Esophagus squamous epithelium (tissue), 5 donors: ENCODE data around the gene RAB30. TPM values are rescaled to one million over a fixed set of nuclear protein-coding genes. Genes with fewer than 3 reads are reported as not detected.
A peak's percentile ranks its signal among the peaks of the same experiment; 100 is the strongest.

Experiments used
- DNase-seq: peaks from one replicate; lab custom pipeline; 2025; lab: John Stamatoyannopoulos, UW
- H3K27ac ChIP-seq, 4 donors: fragments of 200-600 bp; sonication (generic); one replicate each; pipeline ENCODE4 v1.5.1; 2016 to 2019; ENCODE audit warnings: mild to moderate bottlenecking in 1 of 4
- H3K27me3 ChIP-seq, 4 donors: fragments of 200-600 bp; sonication (generic); 1 replicate in 3 of 4; 2 replicates in 1 of 4; pipeline versions ENCODE4 v1.5.1 to v1.6.0; 2017 to 2021; ENCODE audit warnings: antibody characterized with exemption in 1 of 4
- H3K36me3 ChIP-seq, 3 donors: fragments of 200-600 bp; sonication (generic); one replicate each; pipeline ENCODE4 v1.5.1; 2016 to 2019
- H3K4me1 ChIP-seq, 3 donors: fragments of 200-600 bp; sonication (generic); one replicate each; pipeline ENCODE4 v1.5.1; 2017 to 2019
- H3K4me3 ChIP-seq, 4 donors: fragments of 200-600 bp; sonication (generic); 1 replicate in 3 of 4; 2 replicates in 1 of 4; pipeline ENCODE4 v1.5.1; 2016 to 2019; ENCODE audit warnings: mild to moderate bottlenecking in 2 of 4, moderate library complexity in 1 of 4
- H3K9me3 ChIP-seq, 3 donors: fragments of 200-600 bp; sonication (generic); one replicate each; pipeline ENCODE4 v1.5.1; 2016 to 2019
- POLR2A ChIP-seq, 4 donors: fragments of 450-650 bp; IDR thresholded peaks; one replicate each; pipeline ENCODE4 v1.6.1; 2017; ENCODE audit warnings: antibody characterized with exemption in 4 of 4, mild to moderate bottlenecking in 4 of 4, moderate library complexity in 3 of 4
- WGBS, 2 donors: methylation state at CpG; one replicate each; pipeline ENCODE4 v1.1.5; 2018; 5-methylcytosine and 5-hydroxymethylcytosine counted together
- intact Hi-C: fragments of 100-400 bp; cut with DNase I; formaldehyde crosslinking; loops from one replicate; pipeline ENCODE4 v1.15.0; 2022
- total RNA-seq, 4 donors: library from RNA; depleted of rRNA; stranded (reverse); fragments of >200 nt; gene quantifications; one replicate each; pipeline ENCODE4 v1.1.0, GENCODE V29; 2016
- TF ChIP-seq, protein P1 (sequence below), 6 experiments: fragments of 450-650 bp in 4 of 6; fragments of 200-600 bp in 2 of 6; sonication (generic) in 2 of 6; IDR thresholded peaks; one replicate each; pipeline ENCODE4 v1.5.1; 2016 to 2019; ENCODE audit warnings: antibody characterized with exemption in 6 of 6, mild to moderate bottlenecking in 4 of 6, moderate library complexity in 4 of 6
- donor health status: DM: yes; HTN: yes; CAD: no.

Gene RAB30
- total RNA-seq, 4 donors from 2014 or later: 2.2 to 8.7 (median 6.0) TPM

DNA sequence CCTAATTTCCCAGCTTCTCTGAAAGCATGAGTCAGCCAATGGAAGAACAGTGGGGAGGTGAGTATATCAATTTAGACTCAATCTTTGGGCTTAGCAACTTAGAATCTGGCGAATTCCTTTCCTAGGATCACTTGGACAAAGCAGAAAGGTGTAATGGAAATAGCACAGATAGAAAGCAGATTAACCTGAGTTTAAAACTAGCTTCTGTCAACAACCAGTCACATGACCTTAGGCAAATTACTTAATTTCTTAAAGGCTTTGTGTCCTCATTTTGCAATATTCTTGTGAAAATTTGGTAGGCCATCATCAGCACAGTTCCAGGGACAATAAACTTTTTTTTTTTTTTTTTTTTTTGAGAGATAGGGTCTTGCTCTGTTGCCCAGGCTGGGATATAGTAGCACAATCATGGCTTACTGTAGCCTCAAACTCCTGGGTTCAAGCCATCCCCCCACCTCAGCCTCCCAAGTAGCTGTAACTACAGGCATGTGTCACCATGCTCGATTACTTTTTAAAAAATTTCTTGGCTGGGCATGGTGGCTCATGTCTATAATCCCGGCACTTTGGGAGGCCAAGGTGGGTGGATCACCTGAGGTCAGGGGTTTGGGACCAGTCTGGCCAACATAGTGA lies 44.4 kb upstream of the RAB30 start:
- H3K27me3 ChIP-seq: no peaks in the 10 kb centered on the region
- DNase-seq: no peak
- no peak overlapping the region for H3K27ac ChIP-seq
- peaks cover 0 to 3% (median 0%) of the 10 kb centered on the region in 3 donors for H3K4me1 ChIP-seq
- H3K4me3 ChIP-seq: peak overlapping the region in 1 of 4 donors; percentile 46
- WGBS, 2 donors: 80 to 88% methylated on average over 1 to 3 of the region's 3 CpGs
- H3K9me3 ChIP-seq: no peaks in the 10 kb centered on the region
- no peaks in the 10 kb centered on the region for H3K36me3 ChIP-seq
- intact Hi-C loops: no loop called here
- no peak for TF ChIP-seq POLR2A (IDR thresholded peaks at IDR 0.05)
- TF ChIP-seq, protein P1, sequence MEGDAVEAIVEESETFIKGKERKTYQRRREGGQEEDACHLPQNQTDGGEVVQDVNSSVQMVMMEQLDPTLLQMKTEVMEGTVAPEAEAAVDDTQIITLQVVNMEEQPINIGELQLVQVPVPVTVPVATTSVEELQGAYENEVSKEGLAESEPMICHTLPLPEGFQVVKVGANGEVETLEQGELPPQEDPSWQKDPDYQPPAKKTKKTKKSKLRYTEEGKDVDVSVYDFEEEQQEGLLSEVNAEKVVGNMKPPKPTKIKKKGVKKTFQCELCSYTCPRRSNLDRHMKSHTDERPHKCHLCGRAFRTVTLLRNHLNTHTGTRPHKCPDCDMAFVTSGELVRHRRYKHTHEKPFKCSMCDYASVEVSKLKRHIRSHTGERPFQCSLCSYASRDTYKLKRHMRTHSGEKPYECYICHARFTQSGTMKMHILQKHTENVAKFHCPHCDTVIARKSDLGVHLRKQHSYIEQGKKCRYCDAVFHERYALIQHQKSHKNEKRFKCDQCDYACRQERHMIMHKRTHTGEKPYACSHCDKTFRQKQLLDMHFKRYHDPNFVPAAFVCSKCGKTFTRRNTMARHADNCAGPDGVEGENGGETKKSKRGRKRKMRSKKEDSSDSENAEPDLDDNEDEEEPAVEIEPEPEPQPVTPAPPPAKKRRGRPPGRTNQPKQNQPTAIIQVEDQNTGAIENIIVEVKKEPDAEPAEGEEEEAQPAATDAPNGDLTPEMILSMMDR (IDR thresholded peaks at IDR 0.05): no peak

DNA sequence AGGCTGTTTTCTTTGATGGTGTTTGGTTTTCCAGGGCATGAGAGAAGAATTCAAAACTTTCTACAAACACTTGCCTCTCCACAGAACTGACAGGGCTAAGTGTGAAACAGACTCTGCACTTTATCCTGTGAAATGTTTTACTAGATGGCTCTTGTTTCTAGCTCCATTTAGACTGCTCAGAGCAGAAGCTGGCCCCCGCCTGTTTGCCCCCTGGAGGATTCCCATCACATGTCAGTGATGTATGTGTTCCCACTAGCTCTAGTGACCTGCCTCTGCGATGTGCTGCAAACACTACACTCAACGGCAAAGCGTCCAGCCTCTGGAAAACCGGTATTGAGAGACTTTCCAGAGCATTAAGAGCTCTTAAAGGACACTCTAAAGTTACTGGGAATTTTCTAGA lies 43.9 kb upstream of the RAB30 start:
- peaks cover 0 to 3% (median 0%) of the 10 kb centered on the region in 3 donors for H3K4me1 ChIP-seq
- no peaks in the 10 kb centered on the region for H3K9me3 ChIP-seq
- intact Hi-C loops: no loop called here
- H3K27ac ChIP-seq: no peak overlapping the region
- no peak overlapping the region for H3K4me3 ChIP-seq
- TF ChIP-seq, protein P1 (IDR thresholded peaks at IDR 0.05): no peak
- TF ChIP-seq POLR2A (IDR thresholded peaks at IDR 0.05): no peak
- H3K36me3 ChIP-seq: no peaks in the 10 kb centered on the region
- no peaks in the 10 kb centered on the region for H3K27me3 ChIP-seq
- 65 to 75% methylated on average over 5 of the region's 5 CpGs for WGBS, 2 donors
- no peak for DNase-seq

DNA sequence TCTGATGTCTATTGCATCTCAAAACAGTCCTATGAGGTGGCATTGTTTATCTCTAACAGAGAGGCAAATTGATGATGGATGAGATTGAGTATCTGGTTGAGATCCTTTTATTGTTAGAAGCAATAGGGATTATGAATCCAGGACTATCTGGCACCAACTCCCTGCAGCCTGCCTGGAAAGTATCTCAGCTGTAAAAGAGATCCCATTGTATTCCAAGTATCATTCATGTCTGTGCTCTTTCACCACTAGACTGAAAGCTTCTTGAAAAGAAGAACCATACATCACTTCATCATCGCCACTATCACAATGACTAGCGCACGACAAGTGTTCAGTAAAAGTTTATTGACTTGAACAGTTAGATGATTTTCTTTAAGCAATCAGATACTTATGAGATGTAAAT lies 43.3 kb upstream of the RAB30 start:
- no peaks in the 10 kb centered on the region for H3K27me3 ChIP-seq
- intact Hi-C loops: no loop called here
- 86 to 89% methylated on average over 3 of the region's 3 CpGs for WGBS, 2 donors
- no peak overlapping the region for H3K4me3 ChIP-seq
- TF ChIP-seq, protein P1 (IDR thresholded peaks at IDR 0.05): no peak
- no peak for TF ChIP-seq POLR2A (IDR thresholded peaks at IDR 0.05)
- DNase-seq: no peak
- no peaks in the 10 kb centered on the region for H3K9me3 ChIP-seq
- H3K27ac ChIP-seq: no peak overlapping the region
- no peaks in the 10 kb centered on the region for H3K36me3 ChIP-seq
- peaks cover 0 to 3% (median 0%) of the 10 kb centered on the region in 3 donors for H3K4me1 ChIP-seq

DNA sequence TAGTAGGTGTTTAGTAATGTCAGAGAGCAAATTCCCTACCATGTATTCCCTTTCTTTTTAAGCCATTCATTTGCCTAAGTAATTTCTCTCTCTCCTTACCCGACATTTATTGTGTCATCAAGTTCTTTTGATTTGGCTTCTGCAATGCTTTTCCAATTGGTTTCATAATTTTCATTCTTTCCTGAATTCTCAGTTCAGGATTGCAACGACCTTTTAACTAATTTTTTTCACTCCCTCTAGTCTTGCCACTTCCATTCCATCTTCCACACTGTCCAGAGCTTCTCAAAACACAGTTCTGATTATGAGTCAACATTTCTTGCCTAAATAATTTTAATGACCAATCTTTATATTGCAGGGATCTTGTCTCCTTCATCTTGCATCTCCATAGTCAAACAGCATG lies 41.2 kb upstream of the RAB30 start:
- no peaks in the 10 kb centered on the region for H3K27me3 ChIP-seq
- intact Hi-C loops: no loop called here
- TF ChIP-seq POLR2A (IDR thresholded peaks at IDR 0.05): no peak
- TF ChIP-seq, protein P1 (IDR thresholded peaks at IDR 0.05): no peak
- H3K9me3 ChIP-seq: no peaks in the 10 kb centered on the region
- H3K27ac ChIP-seq: no peak overlapping the region
- no peak for DNase-seq
- no peaks in the 10 kb centered on the region for H3K4me1 ChIP-seq
- no peak overlapping the region for H3K4me3 ChIP-seq
- no peaks in the 10 kb centered on the region for H3K36me3 ChIP-seq
- 46 to 50% methylated on average over 2 of the region's 2 CpGs for WGBS, 2 donors

DNA sequence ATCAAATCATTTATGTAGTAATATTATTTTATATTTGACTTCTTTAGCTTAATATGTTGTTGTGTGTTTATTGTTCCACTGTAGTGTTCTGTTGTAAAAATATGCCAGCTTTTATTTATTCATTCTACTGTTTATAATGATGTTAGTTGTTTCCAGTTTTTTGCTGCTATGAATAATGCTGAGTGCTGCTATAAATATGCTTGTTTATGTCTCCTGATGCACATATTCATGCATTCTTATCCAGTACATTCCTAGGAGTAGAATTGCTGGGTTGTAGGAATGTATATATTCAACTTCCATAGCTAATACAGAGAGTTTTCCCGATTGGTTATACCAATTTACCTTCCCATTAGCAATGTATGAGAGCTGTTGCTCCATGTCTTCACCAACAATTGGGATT lies 33.5 kb upstream of the RAB30 start:
- Histone ChIP-seq H3K9me3 (no peaks in the 10 kb centered on the region), H3K4me3 (no peak overlapping the region), H3K4me1 (no peaks in the 10 kb centered on the region), H3K27ac (no peak overlapping the region), H3K36me3 (no peaks in the 10 kb centered on the region), H3K27me3 (peaks cover 0 to 7% (median 0%) of the 10 kb centered on the region in 4 donors)
- intact Hi-C loops: no loop called here
- TF ChIP-seq, protein P1 (IDR thresholded peaks at IDR 0.05): no peak
- no peak for TF ChIP-seq POLR2A (IDR thresholded peaks at IDR 0.05)
- 83 to 94% methylated on average over 1 of the region's 1 CpG for WGBS, 2 donors
- no peak for DNase-seq
